SK-N-SH (cell line): ENCODE measurements around the gene PRR19. TPM values are rescaled to one million over a fixed set of nuclear protein-coding genes. Genes with fewer than 3 reads are reported as not detected.
A peak's percentile ranks its signal among the peaks of the same experiment; 100 is the strongest.

Experiments
- CTCF ChIA-PET: fragments of 300-600, 350-600 bp; formaldehyde crosslinking; extraction: SDS; loops from one replicate; lab custom pipeline; 2021; lab: Yijun Ruan, JAX
- POLR2A ChIA-PET: fragments of 350-600 bp; sonication (Branson Sonifier 250); formaldehyde crosslinking; extraction: SDS; loops from one replicate; lab custom pipeline; 2020; ENCODE audit warnings: antibody characterized with exemption, inconsistent platforms; lab: Yijun Ruan, JAX
- DNase-seq: peaks from one replicate; pipeline ENCODE4 v3.0.0; 2012
- H2AFZ ChIP-seq: fragments of 200-600 bp; sonication (generic); 2 replicates; pipeline ENCODE4 v1.8.1; 2016; ENCODE audit warnings: antibody characterized with exemption, mild to moderate bottlenecking, low read depth
- H3F3A ChIP-seq: fragments of 200-600 bp; sonication (generic); replicated peaks from 2 replicates; pipeline ENCODE3; 2016; ENCODE audit warnings: antibody characterized with exemption, mild to moderate bottlenecking; ENCODE audit not compliant: insufficient read depth
- H3K27ac ChIP-seq, 2 experiments: fragments of 200-500 bp in 1 of 2; fragments of 200-600 bp in 1 of 2; sonication (Bioruptor generic) in 1 of 2; sonication (generic), shearing (Covaris generic) in 1 of 2; 2 replicates each; pipeline versions ENCODE4 v1.5.1 to v1.6.1; 2014 to 2016; ENCODE audit warnings: low read depth in 2 of 2, inconsistent platforms in 1 of 2, low read length in 1 of 2, mild to moderate bottlenecking in 1 of 2, mixed read lengths in 1 of 2
- H3K27me3 ChIP-seq: fragments of 200-600 bp; sonication (generic), shearing (Covaris generic); 2 replicates; pipeline ENCODE4 v1.6.1; 2016; ENCODE audit warnings: mixed run types; ENCODE audit not compliant: insufficient read depth
- H3K36me3 ChIP-seq, 2 experiments: fragments of 200-500 bp in 1 of 2; fragments of 200-600 bp in 1 of 2; sonication (Bioruptor generic) in 1 of 2; sonication (generic) in 1 of 2; replicated peaks in 1 of 2; 2 replicates each; pipeline versions ENCODE3 to v1.5.1; 2014 to 2016; ENCODE audit warnings: low read length in 1 of 2, mild to moderate bottlenecking in 1 of 2; ENCODE audit not compliant: insufficient read depth in 2 of 2, control insufficient read depth in 1 of 2
- H3K4me1 ChIP-seq, 2 experiments: fragments of 200-500 bp in 1 of 2; fragments of 200-600 bp in 1 of 2; sonication (Bioruptor generic) in 1 of 2; sonication (generic), shearing (Covaris generic) in 1 of 2; 2 replicates each; pipeline versions ENCODE4 v1.5.1 to v1.6.1; 2014 to 2016; ENCODE audit warnings: low read depth in 1 of 2, low read length in 1 of 2, mixed run types in 1 of 2; ENCODE audit not compliant: insufficient read depth in 2 of 2, control insufficient read depth in 1 of 2
- H3K4me2 ChIP-seq: fragments of 200-600 bp; sonication (generic), shearing (Covaris generic); 2 replicates; pipeline ENCODE4 v1.6.1; 2017; ENCODE audit warnings: mixed run types
- H3K4me3 ChIP-seq, 2 experiments: fragments of 200-500 bp in 1 of 2; fragments of 200-600 bp in 1 of 2; sonication (Bioruptor generic) in 1 of 2; sonication (generic), shearing (Covaris generic) in 1 of 2; 2 replicates each; pipeline versions ENCODE4 v1.5.1 to v1.8.1; 2014 to 2016; ENCODE audit warnings: low read depth in 2 of 2, inconsistent platforms in 1 of 2, low read length in 1 of 2, mild to moderate bottlenecking in 1 of 2, mixed read lengths in 1 of 2, moderate library complexity in 1 of 2
- H3K79me2 ChIP-seq: fragments of 200-600 bp; sonication (generic); 2 replicates; pipeline ENCODE4 v1.8.1; 2017; ENCODE audit warnings: mild to moderate bottlenecking; ENCODE audit not compliant: insufficient read depth
- H3K9ac ChIP-seq: fragments of 200-600 bp; sonication (generic); 2 replicates; pipeline ENCODE4 v1.6.1; 2017; ENCODE audit warnings: mixed run types
- H3K9me2 ChIP-seq: fragments of 200-600 bp; sonication (generic); 2 replicates; pipeline ENCODE4 v1.6.1; 2017; ENCODE audit warnings: mixed run types
- H3K9me3 ChIP-seq: fragments of 200-600 bp; sonication (generic); 2 replicates; pipeline ENCODE4 v1.6.1; 2017; ENCODE audit warnings: mixed run types, mild to moderate bottlenecking, moderate library complexity
- H4K20me1 ChIP-seq: fragments of 200-600 bp; sonication (generic); 2 replicates; pipeline ENCODE4 v1.6.1; 2017; ENCODE audit warnings: mild to moderate bottlenecking, mixed run types; ENCODE audit not compliant: insufficient read depth
- ELF1 ChIP-seq: IDR thresholded peaks from 2 replicates; pipeline ENCODE4 v1.4.0; 2012
- EP300 ChIP-seq, 2 experiments: IDR thresholded peaks; 2 replicates each; pipeline versions ENCODE4 v1.4.0 to v1.6.1; 2012; ENCODE audit warnings: borderline replicate concordance in 1 of 2, low read depth in 1 of 2, low read length in 1 of 2
- EZH2phosphoT487 ChIP-seq: fragments of 200-600 bp; sonication (generic); IDR thresholded peaks from 2 replicates; pipeline ENCODE4 v1.6.1; 2017; ENCODE audit warnings: low read depth, mixed run types, mild to moderate bottlenecking, antibody characterized with exemption, moderate library complexity, borderline replicate concordance
- FOXJ3 ChIP-seq: sonication (generic); formaldehyde crosslinking; IDR thresholded peaks from 2 replicates; pipeline ENCODE4 v1.5.1; 2020; ENCODE audit warnings: mild to moderate bottlenecking, missing genetic modification reagents
- MEF2A ChIP-seq: IDR thresholded peaks from 2 replicates; pipeline ENCODE4 v1.4.0; 2012; ENCODE audit warnings: low read depth, borderline replicate concordance
- POLR2AphosphoS5 ChIP-seq: IDR thresholded peaks from 2 replicates; pipeline ENCODE4 v1.6.1; 2012; ENCODE audit warnings: low read depth, low read length
- TAF1 ChIP-seq: IDR thresholded peaks from 2 replicates; pipeline ENCODE4 v1.6.1; 2012; ENCODE audit warnings: low read depth, mild to moderate bottlenecking, low read length, moderate library complexity, borderline replicate concordance
- TCF12 ChIP-seq: IDR thresholded peaks from 2 replicates; pipeline ENCODE4 v1.4.0; 2012
- TEAD4 ChIP-seq: IDR thresholded peaks from 2 replicates; pipeline ENCODE4 v1.4.0; 2012; ENCODE audit warnings: mild to moderate bottlenecking, borderline replicate concordance; ENCODE audit not compliant: insufficient read depth
- USF1 ChIP-seq: IDR thresholded peaks from 2 replicates; pipeline ENCODE4 v1.4.0; 2012; ENCODE audit warnings: low read depth, borderline replicate concordance
- USF2 ChIP-seq: fragments of 150-350 bp; IDR thresholded peaks from 2 replicates; pipeline ENCODE4 v1.6.1; 2017; ENCODE audit warnings: antibody characterized with exemption, low read length, low read depth, borderline replicate concordance
- ZBTB33 ChIP-seq: IDR thresholded peaks from 2 replicates; pipeline ENCODE4 v1.4.0; 2012; ENCODE audit warnings: low read depth, borderline replicate concordance
- WGBS: methylation state at CpG from one replicate; pipeline ENCODE4 v1.1.6; 2017; ENCODE audit warnings: low lambda C conversion rate; 5-methylcytosine and 5-hydroxymethylcytosine counted together
- polyA plus RNA-seq, 3 experiments: library from polyadenylated mRNA; depleted of rRNA; stranded (reverse); fragments of >200 nt; gene quantifications; 2 replicates each; pipeline ENCODE4 v1.2.3, GENCODE V29; 2012

The PRR19 gene
- polyA plus RNA-seq, 1 of the 3 experiments (the other 2 are of a cell fraction) = 1.3 TPM

- H3K9ac ChIP-seq = no peak overlapping the region
- peak overlapping the region; percentile 55 to 68; a peak in 3 of 4 replicates for H3K4me3 ChIP-seq
- no peaks in the 10 kb centered on the region for H3K9me2 ChIP-seq
- H3K27ac ChIP-seq = no peak overlapping the region
- no peaks in the 10 kb centered on the region for H3F3A ChIP-seq
- 55% methylated on average over 24 of the region's 26 CpGs for WGBS
- peaks cover 0 to 14% of the 10 kb centered on the region in 2 experiments; a peak in 1 of 4 replicates for H3K4me1 ChIP-seq
- TF ChIP-seq TCF12 = no peak
- no peak for TF ChIP-seq ZBTB33
- TF ChIP-seq USF1 = no peak
- no peak for TF ChIP-seq MEF2A
- no peak for TF ChIP-seq ELF1
- TF ChIP-seq EZH2phosphoT487 = no peak
- no peak for TF ChIP-seq TAF1
- no peak for TF ChIP-seq FOXJ3
- no peak for TF ChIP-seq TEAD4
- TF ChIP-seq POLR2AphosphoS5 = no peak
- H3K9me3 ChIP-seq = no peaks in the 10 kb centered on the region
- no peaks in the 10 kb centered on the region for H4K20me1 ChIP-seq
- peak; percentile 34 for DNase-seq
- POLR2A ChIA-PET = no interaction called here
- H3K79me2 ChIP-seq = no peaks in the 10 kb centered on the region
- H3K27me3 ChIP-seq = no peaks in the 10 kb centered on the region
- H2AFZ ChIP-seq = no peak overlapping the region
- CTCF ChIA-PET = interaction anchor here (1.1 to 1.4 kb wide), 3 partner anchors 11 to 75 kb away, joined by 3 to 8 read pairs (median 4); no protein-coding TSS in a partner anchor
- H3K36me3 ChIP-seq = no peaks in the 10 kb centered on the region
- peak overlapping the region; percentile 100 for H3K4me2 ChIP-seq
Measured at GRCh38 chr19:42313840-42314755, 12.2 kb downstream of the PRR19 start.

- no peaks in the 10 kb centered on the region for H3F3A ChIP-seq
- no peak overlapping the region for H3K4me2 ChIP-seq
- H4K20me1 ChIP-seq = no peaks in the 10 kb centered on the region
- H3K9me3 ChIP-seq = no peaks in the 10 kb centered on the region
- TF ChIP-seq POLR2AphosphoS5 (no peak), MEF2A (no peak), TEAD4 (no peak), EP300 (IDR thresholded peaks at IDR 0.05; ENCODE audit: borderline replicate concordance in 1 of 2, low read depth in 1 of 2, low read length in 1 of 2) (no peak), USF2 (no peak)
- H3K27ac ChIP-seq = no peak overlapping the region
- POLR2A ChIA-PET = no interaction called here
- H3K79me2 ChIP-seq = no peaks in the 10 kb centered on the region
- DNase-seq = no peak
- no peaks in the 10 kb centered on the region for H3K27me3 ChIP-seq
- H3K9ac ChIP-seq = no peak overlapping the region
- no peaks in the 10 kb centered on the region for H3K9me2 ChIP-seq
- H3K4me1 ChIP-seq = peaks cover 0 to 14% of the 10 kb centered on the region in 2 experiments; a peak in 1 of 4 replicates
- no peak overlapping the region for H3K4me3 ChIP-seq
- 85% methylated on average over 4 of the region's 5 CpGs for WGBS
- CTCF ChIA-PET = no interaction called here
- no peaks in the 10 kb centered on the region for H3K36me3 ChIP-seq
- H2AFZ ChIP-seq = no peak overlapping the region
Measured at GRCh38 chr19:42315024-42315423, 13.1 kb downstream of the PRR19 start.
